Colonic mucosa (tissue), 4 donors: Measurements from ENCODE around the gene ZDHHC11. TPM values are rescaled to one million over a fixed set of nuclear protein-coding genes. Genes with fewer than 3 reads are reported as not detected.

Source experiments
- DNase-seq: peaks from one replicate; pipeline ENCODE4 v3.0.0-alpha.2; 2020
- H3K27ac ChIP-seq: fragments of 200-600 bp; one replicate; pipeline ENCODE4 v1.8.0; 2021
- H3K27me3 ChIP-seq: fragments of 200-600 bp; one replicate; pipeline ENCODE4 v1.8.0; 2021
- H3K36me3 ChIP-seq: fragments of 200-600 bp; one replicate; pipeline ENCODE4 v1.8.0; 2021
- H3K4me1 ChIP-seq: fragments of 200-600 bp; one replicate; pipeline ENCODE4 v1.8.0; 2021; ENCODE audit warnings: mild to moderate bottlenecking
- H3K4me3 ChIP-seq: fragments of 200-600 bp; one replicate; pipeline ENCODE4 v1.8.0; 2021
- H3K9ac ChIP-seq, 2 donors: one replicate each; pipeline ENCODE4 v1.7.0; 2013; ENCODE audit warnings: control low read depth in 2 of 2, low read depth in 2 of 2, low read length in 2 of 2
- H3K9me3 ChIP-seq: fragments of 200-600 bp; one replicate; pipeline ENCODE4 v1.8.0; 2021
- CTCF ChIP-seq: fragments of 200-600 bp; IDR thresholded peaks from one replicate; pipeline ENCODE4 v1.8.0; 2022; ENCODE audit warnings: antibody characterized with exemption, mild to moderate bottlenecking
- intact Hi-C: fragments of 100-400 bp; cut with DNase I; formaldehyde crosslinking; loops from one replicate; pipeline ENCODE4 v1.14.1; 2022
- total RNA-seq, 2 donors: library from RNA; stranded (reverse); fragmentation: NEBNext Ultra II Directional in 1 of 2; extraction: Animal tissue kit (Norgen Biotek cat#: 25700) in 1 of 2; gene quantifications; one replicate each; pipeline ENCODE4 v1.2.1, GENCODE V29; 2021
- donor health status: healthy.
- donor health status: DM: no; HTN: no; CAD: no.
- donor health status: DM: no; HTN: no; CAD: no.

Gene ZDHHC11
- total RNA-seq, 2 donors from 2014 or later = 2.9 to 7.8 TPM

DNA sequence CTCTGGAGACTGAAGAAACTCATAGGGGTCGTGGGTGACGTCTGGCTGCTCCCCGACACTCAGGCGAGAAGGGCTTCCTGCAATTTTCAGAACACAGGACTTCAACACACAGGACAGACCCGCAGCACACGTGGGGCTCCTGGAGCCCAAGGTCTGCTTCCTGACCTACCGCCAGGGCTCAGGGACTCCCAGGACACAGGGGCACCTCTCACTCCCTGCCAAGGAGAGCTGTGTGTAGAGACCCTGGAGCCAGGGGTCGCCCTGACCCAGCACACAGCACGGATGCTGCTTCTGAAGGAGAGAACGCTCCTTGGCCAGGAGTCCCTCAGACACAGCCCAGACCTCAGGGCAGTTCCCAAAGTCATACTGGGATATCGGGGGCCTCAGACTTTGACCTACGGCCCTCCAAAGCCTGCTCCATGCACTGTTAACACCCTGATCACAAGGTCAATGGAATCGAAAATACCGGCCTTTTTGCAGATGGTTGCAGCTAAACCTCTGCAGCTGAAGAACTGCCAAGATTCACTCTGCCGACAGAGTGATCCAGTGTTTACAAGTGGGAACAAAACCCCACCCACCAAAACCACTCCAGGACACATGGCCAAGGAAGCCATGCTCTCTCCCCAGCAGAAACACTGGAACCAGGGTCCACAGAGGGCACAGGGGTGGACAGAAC, 13.8 kb upstream of the ZDHHC11 start:
- no peak for DNase-seq
- TF ChIP-seq CTCF = no peak
- Histone ChIP-seq H3K9ac (no peak overlapping the region), H3K27ac (no peak overlapping the region), H3K9me3 (no peaks in the 10 kb centered on the region), H3K4me3 (no peak overlapping the region), H3K27me3 (no peaks in the 10 kb centered on the region), H3K4me1 (no peaks in the 10 kb centered on the region), H3K36me3 (peaks cover 11% of the 10 kb centered on the region)
- intact Hi-C loops = no loop called here

- intact Hi-C loops = no loop called here
- Histone ChIP-seq H3K4me3 (no peak overlapping the region), H3K36me3 (peaks cover 2% of the 10 kb centered on the region), H3K9me3 (no peaks in the 10 kb centered on the region), H3K9ac (no peak overlapping the region), H3K27me3 (no peaks in the 10 kb centered on the region), H3K27ac (no peak overlapping the region), H3K4me1 (no peaks in the 10 kb centered on the region)
- DNase-seq = no peak
- TF ChIP-seq CTCF = no peak
Observed at GRCh38 chr5:863244-863805, 12.5 kb upstream of the ZDHHC11 start.

DNA sequence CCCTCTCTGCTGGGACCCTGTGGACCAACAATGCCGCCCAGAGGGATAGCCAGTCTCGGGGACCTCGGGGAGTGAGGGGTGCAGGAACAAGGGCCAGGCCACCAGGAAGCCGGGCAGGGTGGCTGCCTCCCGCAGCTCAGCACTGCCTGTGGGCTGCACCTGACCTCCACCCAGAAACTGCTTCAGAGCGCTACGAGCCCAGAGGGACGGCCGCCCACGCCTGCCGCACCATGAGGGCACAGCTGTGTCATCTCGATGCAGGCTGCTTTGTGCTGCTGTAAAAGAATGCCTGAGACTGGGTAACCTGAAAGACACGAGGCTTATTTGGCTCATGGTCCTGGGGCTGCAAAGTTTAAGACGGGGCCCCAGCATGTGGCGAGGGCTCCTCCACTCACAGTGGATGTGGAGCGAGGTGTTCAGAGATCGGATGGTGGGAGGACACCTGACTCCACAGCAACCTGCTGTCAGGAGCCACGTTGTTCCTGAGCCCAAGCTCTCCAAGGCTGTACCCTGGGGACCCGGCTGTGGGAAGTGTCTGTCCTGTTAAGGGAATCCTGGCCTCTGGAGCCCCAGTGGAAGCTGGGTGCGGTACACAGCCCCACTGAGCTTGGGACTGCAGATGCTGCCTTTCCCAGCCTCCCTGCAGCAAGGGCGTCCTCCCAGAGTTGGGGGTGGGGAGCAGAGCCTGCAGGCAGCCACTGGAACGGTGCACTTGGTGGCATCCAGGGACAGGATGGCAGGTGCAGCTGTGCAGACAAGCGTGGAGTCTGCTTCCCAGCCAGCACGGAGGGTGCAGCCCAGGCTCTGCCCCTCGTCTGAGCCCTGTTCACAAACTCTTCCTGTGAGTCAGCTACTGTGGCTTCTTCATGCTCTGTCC, 11.8 kb upstream of the ZDHHC11 start:
- no peak for TF ChIP-seq CTCF
- no peaks in the 10 kb centered on the region for H3K36me3 ChIP-seq
- no peak overlapping the region for H3K9ac ChIP-seq
- intact Hi-C loops = no loop called here
- H3K27ac ChIP-seq = no peak overlapping the region
- H3K27me3 ChIP-seq = no peaks in the 10 kb centered on the region
- H3K9me3 ChIP-seq = no peaks in the 10 kb centered on the region
- H3K4me1 ChIP-seq = no peaks in the 10 kb centered on the region
- no peak overlapping the region for H3K4me3 ChIP-seq
- DNase-seq = no peak

- Histone ChIP-seq H3K27ac (no peak overlapping the region), H3K27me3 (no peaks in the 10 kb centered on the region), H3K4me3 (no peak overlapping the region), H3K36me3 (no peaks in the 10 kb centered on the region), H3K9ac (no peak overlapping the region), H3K4me1 (no peaks in the 10 kb centered on the region), H3K9me3 (no peaks in the 10 kb centered on the region)
- TF ChIP-seq CTCF = no peak
- DNase-seq = no peak
- intact Hi-C loops = no loop called here
Observed at GRCh38 chr5:861442-862366, 10.9 kb upstream of the ZDHHC11 start.
